ENCODE results near the gene DGKD. TPM values are rescaled to one million over a fixed set of nuclear protein-coding genes. Genes with fewer than 3 reads are reported as not detected.

DGKD gene
- total and polyA plus RNA-seq, 2 donors (not counting 1 experiment from before 2014, with no cell fraction given), result 6.0 to 9.9 TPM

DNA sequence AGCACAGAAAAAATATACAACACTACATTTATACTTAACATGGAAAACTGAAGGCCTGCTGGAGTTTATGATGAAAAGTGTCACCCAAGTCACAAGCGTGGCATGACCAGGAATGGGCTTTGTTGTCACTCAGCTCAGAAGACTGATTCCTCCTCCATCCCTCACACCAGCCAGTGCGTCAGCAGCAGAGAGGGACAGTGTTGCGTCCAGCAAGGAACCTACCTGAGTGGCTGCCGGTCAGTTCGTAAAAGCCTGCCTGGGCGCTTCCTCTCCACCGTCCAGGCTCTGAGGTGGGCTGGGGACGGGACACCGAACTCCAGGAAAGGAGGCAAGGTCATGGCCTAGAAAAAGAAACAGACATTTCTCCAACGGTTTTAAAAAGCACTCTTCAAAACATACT lies 134.8 kb downstream of the DGKD start:
- Histone ChIP-seq H3K79me2 (ENCODE audit: control insufficient read depth, insufficient read depth, low read length) (no peaks in the 10 kb centered on the region), H3K4me2 (ENCODE audit: extremely low read depth, insufficient read depth, low read length) (no peak overlapping the region), H2AFZ (ENCODE audit: low read length) (no peak overlapping the region), H4K20me1 (ENCODE audit: control insufficient read depth, extremely low read depth, insufficient read depth, low read length) (no peaks in the 10 kb centered on the region), H3K4me3 (replicated peaks in 1 of 4; ENCODE audit: control extremely low read depth in 1 of 4, insufficient read depth in 1 of 4, low read depth in 3 of 4, low read length in 4 of 4) (no peak overlapping the region), H3K4me1 (ENCODE audit: control insufficient read depth, extremely low read depth, insufficient read depth, low read length) (peaks cover 15% of the 10 kb centered on the region), H3K27ac (ENCODE audit: insufficient read depth, low read length) (no peak overlapping the region), H3K36me3 (ENCODE audit: control insufficient read depth, insufficient read depth, low read length) (no peaks in the 10 kb centered on the region), H3K27me3 (ENCODE audit: control insufficient read depth, insufficient read depth, low read length) (no peaks in the 10 kb centered on the region), H3K9me3 (ENCODE audit: control insufficient read depth, insufficient read depth, low read depth, low read length) (no peaks in the 10 kb centered on the region), H3K9ac (ENCODE audit: insufficient read depth, low read length) (no peak overlapping the region)
- no peak for TF ChIP-seq EZH2 (IDR thresholded peaks at IDR 0.05; ENCODE audit: low read length, missing control alignments)
- TF ChIP-seq, protein P1, sequence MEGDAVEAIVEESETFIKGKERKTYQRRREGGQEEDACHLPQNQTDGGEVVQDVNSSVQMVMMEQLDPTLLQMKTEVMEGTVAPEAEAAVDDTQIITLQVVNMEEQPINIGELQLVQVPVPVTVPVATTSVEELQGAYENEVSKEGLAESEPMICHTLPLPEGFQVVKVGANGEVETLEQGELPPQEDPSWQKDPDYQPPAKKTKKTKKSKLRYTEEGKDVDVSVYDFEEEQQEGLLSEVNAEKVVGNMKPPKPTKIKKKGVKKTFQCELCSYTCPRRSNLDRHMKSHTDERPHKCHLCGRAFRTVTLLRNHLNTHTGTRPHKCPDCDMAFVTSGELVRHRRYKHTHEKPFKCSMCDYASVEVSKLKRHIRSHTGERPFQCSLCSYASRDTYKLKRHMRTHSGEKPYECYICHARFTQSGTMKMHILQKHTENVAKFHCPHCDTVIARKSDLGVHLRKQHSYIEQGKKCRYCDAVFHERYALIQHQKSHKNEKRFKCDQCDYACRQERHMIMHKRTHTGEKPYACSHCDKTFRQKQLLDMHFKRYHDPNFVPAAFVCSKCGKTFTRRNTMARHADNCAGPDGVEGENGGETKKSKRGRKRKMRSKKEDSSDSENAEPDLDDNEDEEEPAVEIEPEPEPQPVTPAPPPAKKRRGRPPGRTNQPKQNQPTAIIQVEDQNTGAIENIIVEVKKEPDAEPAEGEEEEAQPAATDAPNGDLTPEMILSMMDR (conservative IDR thresholded peaks at IDR 0.05 in 1 of 2, IDR thresholded peaks at IDR 0.05 in 1 of 2; ENCODE audit: low read depth in 1 of 2, low read length in 2 of 2), result no peak
- DNase-seq (ENCODE audit: low read depth in 2 of 2), result no peak

DNA sequence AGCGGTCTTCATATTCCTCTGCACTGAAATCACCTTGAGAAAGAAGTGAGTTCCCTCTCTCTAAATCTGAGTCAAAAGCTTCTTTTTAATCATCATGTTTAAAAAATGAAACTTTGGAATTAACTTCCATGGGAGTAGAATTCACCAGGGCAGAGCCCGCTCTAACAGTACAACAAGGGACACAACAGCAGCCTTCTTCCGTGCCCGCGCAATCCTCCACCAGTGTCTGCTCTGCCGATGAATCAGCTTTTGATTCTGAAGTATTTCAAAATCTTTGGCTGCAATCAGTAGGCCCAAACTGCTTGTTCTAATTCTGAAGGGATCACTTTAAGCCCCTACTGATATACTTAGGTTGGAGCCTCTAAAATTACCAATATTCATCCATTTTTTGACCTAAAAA lies 135.4 kb downstream of the DGKD start:
- TF ChIP-seq EZH2 (IDR thresholded peaks at IDR 0.05; ENCODE audit: low read length, missing control alignments), result no peak
- TF ChIP-seq, protein P1 (conservative IDR thresholded peaks at IDR 0.05 in 1 of 2, IDR thresholded peaks at IDR 0.05 in 1 of 2; ENCODE audit: low read depth in 1 of 2, low read length in 2 of 2), result no peak
- Histone ChIP-seq H2AFZ (ENCODE audit: low read length) (no peak overlapping the region), H3K4me3 (replicated peaks in 1 of 4; ENCODE audit: control extremely low read depth in 1 of 4, insufficient read depth in 1 of 4, low read depth in 3 of 4, low read length in 4 of 4) (no peak overlapping the region), H3K27ac (ENCODE audit: insufficient read depth, low read length) (no peak overlapping the region), H3K4me1 (ENCODE audit: control insufficient read depth, extremely low read depth, insufficient read depth, low read length) (peaks cover 15% of the 10 kb centered on the region), H3K79me2 (ENCODE audit: control insufficient read depth, insufficient read depth, low read length) (no peaks in the 10 kb centered on the region), H3K27me3 (ENCODE audit: control insufficient read depth, insufficient read depth, low read length) (no peaks in the 10 kb centered on the region), H3K36me3 (ENCODE audit: control insufficient read depth, insufficient read depth, low read length) (no peaks in the 10 kb centered on the region), H3K9ac (ENCODE audit: insufficient read depth, low read length) (no peak overlapping the region), H3K9me3 (ENCODE audit: control insufficient read depth, insufficient read depth, low read depth, low read length) (no peaks in the 10 kb centered on the region), H3K4me2 (ENCODE audit: extremely low read depth, insufficient read depth, low read length) (no peak overlapping the region), H4K20me1 (ENCODE audit: control insufficient read depth, extremely low read depth, insufficient read depth, low read length) (no peaks in the 10 kb centered on the region)
- peak; percentile 35 to 79 for DNase-seq (ENCODE audit: low read depth in 2 of 2)

DNA sequence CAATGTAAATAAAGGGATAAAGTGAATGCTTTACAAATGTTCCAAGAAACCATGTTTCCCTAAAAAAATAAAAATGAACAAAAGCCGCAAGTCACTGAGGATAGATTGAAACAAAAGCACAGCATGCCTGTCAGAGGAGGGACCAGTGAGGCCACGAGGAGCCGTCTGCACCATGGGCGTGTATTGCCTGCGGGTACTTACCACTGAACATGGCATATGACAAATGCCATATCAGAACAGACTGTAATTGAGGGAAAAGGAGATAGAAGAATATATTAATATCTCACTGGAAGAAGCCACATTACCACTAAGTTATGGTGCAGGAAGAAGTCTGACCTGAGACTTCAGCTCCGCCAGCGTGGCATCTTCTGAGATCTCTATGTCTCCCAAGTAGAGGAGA lies 136.5 kb downstream of the DGKD start:
- Histone ChIP-seq H3K4me2 (ENCODE audit: extremely low read depth, insufficient read depth, low read length) (no peak overlapping the region), H3K9me3 (ENCODE audit: control insufficient read depth, insufficient read depth, low read depth, low read length) (no peaks in the 10 kb centered on the region), H3K9ac (ENCODE audit: insufficient read depth, low read length) (no peak overlapping the region), H2AFZ (ENCODE audit: low read length) (no peak overlapping the region), H3K27me3 (ENCODE audit: control insufficient read depth, insufficient read depth, low read length) (no peaks in the 10 kb centered on the region), H3K79me2 (ENCODE audit: control insufficient read depth, insufficient read depth, low read length) (no peaks in the 10 kb centered on the region), H3K4me1 (ENCODE audit: control insufficient read depth, extremely low read depth, insufficient read depth, low read length) (peaks cover 15% of the 10 kb centered on the region), H3K4me3 (replicated peaks in 1 of 4; ENCODE audit: control extremely low read depth in 1 of 4, insufficient read depth in 1 of 4, low read depth in 3 of 4, low read length in 4 of 4) (no peak overlapping the region), H4K20me1 (ENCODE audit: control insufficient read depth, extremely low read depth, insufficient read depth, low read length) (no peaks in the 10 kb centered on the region), H3K27ac (ENCODE audit: insufficient read depth, low read length) (no peak overlapping the region), H3K36me3 (ENCODE audit: control insufficient read depth, insufficient read depth, low read length) (no peaks in the 10 kb centered on the region)
- DNase-seq (ENCODE audit: low read depth in 2 of 2), result no peak
- TF ChIP-seq, protein P1 (conservative IDR thresholded peaks at IDR 0.05 in 1 of 2, IDR thresholded peaks at IDR 0.05 in 1 of 2; ENCODE audit: low read depth in 1 of 2, low read length in 2 of 2), result no peak
- TF ChIP-seq EZH2 (IDR thresholded peaks at IDR 0.05; ENCODE audit: low read length, missing control alignments), result no peak

Data from fibroblast of lung (primary cell).